ENCODE results near the gene PLEKHJ1. TPM values are rescaled to one million over a fixed set of nuclear protein-coding genes. Genes with fewer than 3 reads are reported as not detected.

Gene PLEKHJ1
- total RNA-seq, 1 experiment from 2014 or later, result 94.8 TPM

- ChIA-PET CTCF (no interaction called here), POLR2A (ENCODE audit: unreplicated experiment) (no interaction called here)
- H4K20me1 ChIP-seq (ENCODE audit: low read length), result no peaks in the 10 kb centered on the region
- no peaks in the 10 kb centered on the region for H3F3A ChIP-seq (ENCODE audit: low read length, unreplicated experiment)
- intact Hi-C loops (cut with micrococcal nuclease), result no loop called here
- no peak overlapping the region for H3K9ac ChIP-seq (ENCODE audit: low read length)
- peaks cover 25% of the 10 kb centered on the region; the same call in 1 of the 2 replicates for H3K79me2 ChIP-seq (ENCODE audit: low read length)
- no peak overlapping the region for H3K4me2 ChIP-seq (ENCODE audit: low read length)
- H3K36me3 ChIP-seq (ENCODE audit: low read depth, low read length), result no peaks in the 10 kb centered on the region
- H3K9me3 ChIP-seq (ENCODE audit: low read length), result no peaks in the 10 kb centered on the region
- no peak overlapping the region for H3K27ac ChIP-seq (ENCODE audit: low read length)
- no peak overlapping the region for H2AFZ ChIP-seq (ENCODE audit: low read length)
- H3K4me3 ChIP-seq (ENCODE audit: low read length), result no peak overlapping the region
- no peaks in the 10 kb centered on the region for H3K27me3 ChIP-seq (ENCODE audit: low read length)
- H3K9me2 ChIP-seq (replicated peaks; ENCODE audit: low read length), result no peaks in the 10 kb centered on the region
- H3K4me1 ChIP-seq (ENCODE audit: insufficient read depth, low read length), result no peaks in the 10 kb centered on the region
- TF ChIP-seq CTCF (conservative IDR thresholded peaks at IDR 0.05; ENCODE audit: low read depth, low read length), result no peak
- no peak for TF ChIP-seq EZH2phosphoT487 (IDR thresholded peaks at IDR 0.05; ENCODE audit: borderline replicate concordance, low read length)
- no peak for TF ChIP-seq EZH2 (IDR thresholded peaks at IDR 0.05; ENCODE audit: low read length, unreplicated experiment)
- no peak for ATAC-seq
- no TSS peak for BruUV-seq (replicated peaks)
- DNase-seq, result no peak
Observed at GRCh38 chr19:2199861-2200623, 36.1 kb downstream of the PLEKHJ1 start.

DNA sequence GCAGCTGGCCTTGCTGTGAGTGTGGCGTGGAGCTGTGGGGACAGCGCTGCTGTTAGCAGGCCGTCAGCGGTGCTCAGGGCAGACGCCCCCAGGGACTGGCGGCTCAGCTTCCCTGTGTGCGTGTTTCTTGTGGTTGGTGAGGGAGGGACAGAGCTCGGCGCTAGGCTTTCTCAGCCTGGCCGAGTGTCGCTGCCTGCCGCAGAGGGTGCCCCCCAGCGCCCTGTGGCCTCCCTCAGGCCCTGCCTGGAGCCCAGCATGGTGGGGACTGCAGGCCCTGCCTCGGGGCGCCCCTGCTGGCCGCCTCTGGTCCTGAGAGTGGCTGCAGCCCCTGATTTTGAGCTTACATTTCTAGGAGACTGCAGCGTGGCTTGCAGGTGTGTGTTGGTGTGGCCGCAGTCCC, 36.9 kb downstream of the PLEKHJ1 start:
- Histone ChIP-seq H2AFZ (ENCODE audit: low read length) (no peak overlapping the region), H3K4me1 (ENCODE audit: insufficient read depth, low read length) (no peaks in the 10 kb centered on the region), H3K9ac (ENCODE audit: low read length) (no peak overlapping the region), H4K20me1 (ENCODE audit: low read length) (no peaks in the 10 kb centered on the region), H3K9me2 (replicated peaks; ENCODE audit: low read length) (no peaks in the 10 kb centered on the region), H3K27me3 (ENCODE audit: low read length) (no peaks in the 10 kb centered on the region), H3K4me3 (ENCODE audit: low read length) (no peak overlapping the region), H3K79me2 (ENCODE audit: low read length) (peaks cover 25% of the 10 kb centered on the region; the same call in 1 of the 2 replicates), H3K36me3 (ENCODE audit: low read depth, low read length) (no peaks in the 10 kb centered on the region), H3K27ac (ENCODE audit: low read length) (no peak overlapping the region), H3K9me3 (ENCODE audit: low read length) (no peaks in the 10 kb centered on the region), H3K4me2 (ENCODE audit: low read length) (no peak overlapping the region), H3F3A (ENCODE audit: low read length, unreplicated experiment) (no peaks in the 10 kb centered on the region)
- DNase-seq (no peak), ATAC-seq (no peak)
- POLR2A ChIA-PET (ENCODE audit: unreplicated experiment), result no interaction called here
- intact Hi-C loops (cut with micrococcal nuclease), result no loop called here
- no TSS peak for BruUV-seq (replicated peaks)
- peak; percentile 33; the same call in 1 of the 2 replicates for TF ChIP-seq CTCF (conservative IDR thresholded peaks at IDR 0.05; ENCODE audit: low read depth, low read length)
- TF ChIP-seq EZH2phosphoT487 (IDR thresholded peaks at IDR 0.05; ENCODE audit: borderline replicate concordance, low read length), result no peak
- CTCF ChIA-PET, result no interaction called here

DNA sequence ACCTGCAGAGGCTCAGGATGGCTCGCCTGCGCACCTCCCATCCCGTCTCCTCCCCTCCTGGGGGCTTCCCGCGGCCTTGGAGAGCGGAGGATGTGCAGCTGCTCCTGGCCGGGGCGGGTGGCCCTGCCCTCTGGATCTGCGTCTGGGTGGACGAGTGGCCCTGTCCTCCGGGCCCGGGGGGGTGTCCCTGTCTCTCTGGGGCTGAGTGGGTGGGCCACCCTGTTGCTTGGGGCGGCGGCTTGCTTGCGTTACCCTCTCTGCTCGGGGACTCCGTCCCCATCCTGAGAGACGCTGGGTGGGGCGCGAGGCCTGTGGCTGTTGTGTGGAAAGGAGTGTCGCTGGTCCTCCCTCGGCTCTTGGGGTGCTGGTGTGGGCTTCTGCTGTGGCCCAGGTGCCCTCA, 37.8 kb downstream of the PLEKHJ1 start:
- no peaks in the 10 kb centered on the region for H3K36me3 ChIP-seq (ENCODE audit: low read depth, low read length)
- no peak for DNase-seq
- no peak overlapping the region for H3K4me2 ChIP-seq (ENCODE audit: low read length)
- TF ChIP-seq CTCF (conservative IDR thresholded peaks at IDR 0.05; ENCODE audit: low read depth, low read length), result no peak
- TF ChIP-seq EZH2phosphoT487 (IDR thresholded peaks at IDR 0.05; ENCODE audit: borderline replicate concordance, low read length), result no peak
- no peak for TF ChIP-seq EZH2 (IDR thresholded peaks at IDR 0.05; ENCODE audit: low read length, unreplicated experiment)
- ATAC-seq, result no peak
- H3K9ac ChIP-seq (ENCODE audit: low read length), result no peak overlapping the region
- ChIA-PET POLR2A (ENCODE audit: unreplicated experiment) (no interaction called here), CTCF (no interaction called here)
- H3K9me2 ChIP-seq (replicated peaks; ENCODE audit: low read length), result no peaks in the 10 kb centered on the region
- no peaks in the 10 kb centered on the region for H3K4me1 ChIP-seq (ENCODE audit: insufficient read depth, low read length)
- no peak overlapping the region for H3K4me3 ChIP-seq (ENCODE audit: low read length)
- BruUV-seq (replicated peaks), result no TSS peak
- no peak overlapping the region for H3K27ac ChIP-seq (ENCODE audit: low read length)
- intact Hi-C loops (cut with micrococcal nuclease), result no loop called here
- no peaks in the 10 kb centered on the region for H4K20me1 ChIP-seq (ENCODE audit: low read length)
- H3K79me2 ChIP-seq (ENCODE audit: low read length), result peaks cover 25% of the 10 kb centered on the region; the same call in 1 of the 2 replicates
- no peaks in the 10 kb centered on the region for H3F3A ChIP-seq (ENCODE audit: low read length, unreplicated experiment)
- H3K27me3 ChIP-seq (ENCODE audit: low read length), result no peaks in the 10 kb centered on the region
- no peak overlapping the region for H2AFZ ChIP-seq (ENCODE audit: low read length)
- no peaks in the 10 kb centered on the region for H3K9me3 ChIP-seq (ENCODE audit: low read length)
